Activated CD8-positive, alpha-beta memory T cell treated with anti-CD3 and anti-CD28 coated beads, Interleukin-2, amount 10 ng/mL, durations not matched to agents 7 days and 5 days (primary cell): ENCODE data around the gene ATP6V0C. TPM values are rescaled to one million over a fixed set of nuclear protein-coding genes. Genes with fewer than 3 reads are reported as not detected.

Experiments used
- ATAC-seq: fragments of 150-1000 bp; cut with Tn5 transposase; one replicate; pipeline ENCODE4 v1.10.0; 2021; ENCODE audit warnings: moderate library complexity
- CTCF ChIA-PET: fragments of 350-600 bp; sonication (Branson Sonifier 250); formaldehyde crosslinking; loops from one replicate; lab custom pipeline; 2021; ENCODE audit warnings: antibody characterized with exemption; lab: Charles Lee
- DNase-seq: peaks from one replicate; pipeline ENCODE4 v3.0.0-alpha.2; 2020
- H3K27ac Mint-ChIP-seq: one replicate; pipeline ENCODE4 v1.8.0; 2021; ENCODE audit warnings: mild to moderate bottlenecking, mixed read lengths
- H3K27me3 Mint-ChIP-seq: one replicate; pipeline ENCODE4 v1.8.0; 2021; ENCODE audit warnings: mixed read lengths
- H3K36me3 Mint-ChIP-seq: one replicate; pipeline ENCODE4 v1.8.0; 2021; ENCODE audit warnings: mild to moderate bottlenecking, mixed read lengths
- H3K4me1 Mint-ChIP-seq: one replicate; pipeline ENCODE4 v1.8.0; 2021; ENCODE audit warnings: mixed read lengths
- H3K4me3 Mint-ChIP-seq: one replicate; pipeline ENCODE4 v1.8.0; 2021; ENCODE audit warnings: mild to moderate bottlenecking, moderate library complexity, mixed read lengths
- H3K9me3 Mint-ChIP-seq: one replicate; pipeline ENCODE4 v1.8.0; 2022; ENCODE audit warnings: low read depth, mixed read lengths
- total RNA-seq, 2 experiments: library from RNA; stranded (reverse); gene quantifications; one replicate each; pipeline ENCODE4 v1.2.3, GENCODE V29; 2021

The ATP6V0C gene
- total RNA-seq, 2 experiments from 2014 or later, result 104 to 121 TPM

DNA sequence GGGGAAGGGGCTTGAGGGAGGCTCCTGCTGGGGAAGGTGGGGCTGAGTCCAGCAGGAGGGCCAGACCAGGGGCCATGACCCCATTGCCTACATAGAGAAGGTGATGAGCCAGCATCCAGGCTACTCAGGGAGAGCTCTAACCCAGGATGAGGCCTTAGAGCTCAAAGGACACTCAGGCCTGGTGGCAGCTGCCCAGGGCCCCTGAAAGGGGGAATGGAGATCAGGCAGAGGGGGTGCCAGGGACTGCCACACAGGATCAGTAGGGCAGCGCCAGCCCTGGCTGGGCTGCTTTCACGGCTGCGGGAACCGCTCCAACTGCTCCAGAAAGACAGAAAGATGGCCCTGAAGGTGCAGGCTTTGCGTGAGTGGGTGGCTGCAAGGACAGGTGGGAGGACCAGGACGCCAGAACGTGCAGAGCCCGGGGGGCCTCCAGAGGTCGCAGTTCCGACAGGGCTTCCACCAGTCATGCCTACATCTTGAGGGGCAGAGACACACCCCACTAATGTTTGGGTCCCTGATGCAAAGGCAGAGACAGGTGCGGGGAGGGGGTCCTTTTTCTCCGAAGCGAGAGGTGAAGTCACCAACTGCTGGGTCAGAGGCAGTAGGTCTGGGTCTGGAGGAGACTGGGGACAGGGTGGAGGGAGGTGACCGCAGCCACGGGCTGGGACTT, 882 bp upstream of the ATP6V0C start:
- peak overlapping the region; percentile 84 for H3K27ac Mint-ChIP-seq
- peak overlapping the region; percentile 85 for H3K4me3 Mint-ChIP-seq
- H3K9me3 Mint-ChIP-seq, result no peaks in the 10 kb centered on the region
- peaks cover 47% of the 10 kb centered on the region for H3K4me1 Mint-ChIP-seq
- H3K36me3 Mint-ChIP-seq, result peaks cover 4% of the 10 kb centered on the region
- no peaks in the 10 kb centered on the region for H3K27me3 Mint-ChIP-seq
- ATAC-seq, result no peak
- CTCF ChIA-PET, result interaction anchor here (0.6 to 2.4 kb wide), 6 partner anchors 11 to 414 kb away, joined by 3 to 13 read pairs (median 3); partner anchors contain the start of gene CCNF
- peak; percentile 54 for DNase-seq

DNA sequence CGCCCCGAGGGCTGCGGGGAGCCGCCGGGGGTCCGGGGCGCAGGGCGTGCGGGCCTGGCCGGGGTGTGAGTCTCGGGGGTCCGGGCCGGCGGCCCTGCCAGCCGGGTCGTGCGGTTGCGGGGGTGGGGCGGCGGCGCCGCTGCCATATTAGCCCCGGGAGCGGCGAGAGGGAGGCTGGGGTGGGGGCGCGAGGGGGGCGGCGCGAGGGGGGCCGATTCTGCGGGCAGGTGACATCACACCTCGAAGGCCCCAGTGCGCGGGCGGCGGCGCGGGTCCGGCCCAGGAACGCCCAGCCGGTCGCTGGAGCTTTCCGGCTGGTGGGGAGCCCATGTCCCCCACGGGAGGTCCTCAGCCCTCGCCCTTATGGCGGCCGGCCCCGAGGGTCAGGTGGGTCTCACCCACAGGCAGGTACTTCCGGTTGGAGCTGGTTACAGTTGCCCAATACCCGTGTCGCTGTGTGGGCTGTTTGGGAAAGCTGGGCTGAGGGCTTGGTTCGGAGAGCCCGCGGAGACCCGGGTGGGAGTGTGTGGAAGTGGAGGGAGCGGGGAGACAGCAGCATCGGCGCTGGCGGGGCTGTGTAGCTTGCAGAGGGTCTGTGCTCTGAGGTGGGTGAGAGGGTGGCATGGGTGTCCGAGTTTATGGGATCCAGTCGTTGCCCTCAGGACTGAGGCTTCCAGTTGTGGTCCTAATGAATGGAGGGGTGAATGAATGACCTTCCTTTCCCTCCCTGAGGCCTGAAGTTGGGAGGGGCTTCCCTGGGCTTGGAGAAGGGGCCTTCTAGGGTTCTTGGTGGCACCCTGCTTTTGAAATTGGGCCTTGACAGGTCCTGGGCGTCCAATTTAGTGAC, 804 bp downstream of the ATP6V0C start:
- ATAC-seq (peak; percentile 3), DNase-seq (peak; percentile 66)
- Mint-ChIP-seq H3K4me3 (peak overlapping the region; percentile 90), H3K27me3 (no peaks in the 10 kb centered on the region), H3K27ac (peak overlapping the region; percentile 97), H3K36me3 (peaks cover 5% of the 10 kb centered on the region), H3K4me1 (peaks cover 55% of the 10 kb centered on the region), H3K9me3 (no peaks in the 10 kb centered on the region)
- CTCF ChIA-PET, result interaction anchor here (0.7 to 2.4 kb wide), 5 partner anchors 11 to 262 kb away, joined by 3 to 13 read pairs (median 4); no protein-coding TSS in a partner anchor

DNA sequence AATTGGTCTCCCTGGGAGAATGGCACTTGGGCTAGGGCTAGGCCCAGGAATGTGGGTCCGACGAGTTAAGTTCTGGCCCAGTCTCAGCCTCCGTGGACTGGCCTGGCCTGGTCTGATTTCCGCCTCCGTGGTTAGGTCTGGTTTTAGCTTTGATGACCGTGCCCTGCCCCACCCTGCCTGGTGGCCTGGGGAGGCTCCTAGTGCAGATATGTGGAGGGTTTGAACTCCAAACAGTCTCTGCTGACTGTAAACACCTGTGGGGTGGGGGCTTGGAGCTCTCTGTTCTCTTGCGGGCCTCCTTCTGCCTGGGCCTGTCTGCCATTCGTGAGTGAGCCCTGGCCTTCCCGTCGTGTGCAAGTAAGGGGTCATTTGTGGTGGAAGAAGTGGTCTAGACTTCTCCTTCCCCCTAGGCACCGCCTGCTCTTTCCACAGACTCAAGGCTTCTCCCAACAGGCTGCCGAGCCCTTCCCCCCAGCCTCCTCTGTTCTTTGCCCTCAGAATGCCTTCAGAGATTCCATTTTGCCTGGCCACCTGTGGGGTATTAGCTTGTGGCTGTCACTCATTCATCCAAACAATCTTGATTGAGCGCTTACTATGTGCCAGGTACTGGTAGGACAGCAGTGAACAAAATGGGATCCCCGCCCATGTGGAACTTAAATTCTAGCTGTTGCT, 1.6 kb downstream of the ATP6V0C start:
- no peak for ATAC-seq
- CTCF ChIA-PET, result interaction anchor here (0.7 to 2.4 kb wide), 2 partner anchors 14 to 18 kb away, joined by 4 to 13 read pairs; no protein-coding TSS in a partner anchor
- Mint-ChIP-seq H3K27ac (peak overlapping the region; percentile 97), H3K4me1 (peaks cover 54% of the 10 kb centered on the region), H3K27me3 (no peaks in the 10 kb centered on the region), H3K4me3 (peak overlapping the region; percentile 90), H3K9me3 (no peaks in the 10 kb centered on the region), H3K36me3 (peaks cover 9% of the 10 kb centered on the region)
- DNase-seq, result no peak

DNA sequence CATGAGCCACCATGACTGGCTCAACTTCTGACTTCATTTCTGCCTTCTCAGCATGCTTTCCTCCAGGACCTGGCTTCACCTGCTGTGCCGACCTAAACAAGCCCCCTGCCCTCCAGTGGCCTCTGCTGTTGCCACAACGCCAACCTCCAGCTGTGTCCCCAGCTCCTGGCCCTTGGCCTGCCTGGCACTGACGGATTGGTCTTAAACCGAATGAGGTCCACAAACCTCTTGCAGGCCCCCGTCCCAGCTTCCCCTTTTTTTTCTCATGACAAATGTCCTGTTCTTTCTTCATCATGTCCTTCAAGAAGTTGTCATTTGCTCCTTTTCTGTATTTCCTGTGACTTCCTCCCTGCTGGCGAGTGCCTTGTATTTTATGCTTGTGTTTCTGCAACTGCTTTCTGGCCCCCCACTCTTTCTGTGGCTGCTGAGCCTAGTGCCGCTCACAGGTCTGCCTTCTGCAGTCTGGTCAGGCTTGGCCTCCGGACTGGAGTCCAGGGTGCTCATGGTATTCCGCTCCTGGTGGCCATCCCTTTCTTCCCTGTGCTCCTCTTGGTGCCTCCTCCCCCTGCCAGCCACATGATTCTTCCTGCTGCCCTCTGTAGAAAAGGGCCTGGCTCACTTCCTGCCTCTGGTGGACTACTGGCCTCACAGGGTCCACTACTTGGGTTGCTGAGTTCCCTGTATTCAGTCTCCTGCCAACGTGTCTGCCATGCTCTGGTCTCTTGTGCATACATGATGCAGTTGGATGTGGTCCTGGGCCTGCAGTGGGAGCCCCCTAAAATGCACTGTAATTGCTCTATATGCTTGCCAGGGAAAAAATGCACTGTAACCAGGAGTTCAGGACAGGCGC, 2.9 kb downstream of the ATP6V0C start:
- peaks cover 62% of the 10 kb centered on the region for H3K4me1 Mint-ChIP-seq
- no peaks in the 10 kb centered on the region for H3K9me3 Mint-ChIP-seq
- CTCF ChIA-PET, result no interaction called here
- H3K27me3 Mint-ChIP-seq, result no peaks in the 10 kb centered on the region
- DNase-seq (no peak), ATAC-seq (no peak)
- peak overlapping the region; percentile 76 for H3K27ac Mint-ChIP-seq
- H3K36me3 Mint-ChIP-seq, result peaks cover 9% of the 10 kb centered on the region
- peak overlapping the region; percentile 36 for H3K4me3 Mint-ChIP-seq

DNA sequence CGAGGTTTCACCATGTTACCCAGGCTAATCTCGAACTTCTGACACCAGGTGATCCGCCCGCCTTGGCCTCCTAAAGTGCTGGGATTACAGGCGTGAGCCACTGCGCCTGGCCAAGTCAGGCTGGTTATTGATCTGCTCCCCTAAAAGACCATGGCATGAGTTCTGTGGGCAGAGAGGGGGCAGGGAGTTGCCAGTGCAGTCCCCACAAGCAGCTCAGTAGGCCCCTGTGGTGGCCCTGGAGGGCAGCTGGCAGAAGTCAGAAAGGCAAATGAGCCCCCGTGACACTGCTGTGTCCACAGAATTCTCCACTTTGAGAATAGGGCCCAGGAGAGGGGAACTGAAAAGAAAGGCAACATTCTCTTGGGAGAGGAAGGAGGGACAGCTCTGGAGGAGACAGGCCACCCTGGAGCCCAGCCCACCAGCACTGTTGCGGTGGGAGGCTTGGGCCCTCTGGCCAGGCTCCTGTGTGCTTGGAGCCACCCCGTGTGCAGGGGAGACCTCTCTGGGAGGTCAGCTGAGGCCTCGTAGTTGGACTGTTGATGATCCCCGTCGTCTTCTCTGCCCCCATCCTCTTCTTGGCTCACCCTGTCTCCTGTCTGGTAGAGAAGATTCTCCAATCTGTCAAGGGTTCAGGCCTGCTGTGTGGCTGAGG, 4.3 kb downstream of the ATP6V0C start:
- H3K4me3 Mint-ChIP-seq, result no peak overlapping the region
- no peak for DNase-seq
- CTCF ChIA-PET, result interaction anchor here (1.7 kb wide), 1 partner anchor 17 kb away, joined by 7 read pairs; no protein-coding TSS in a partner anchor
- no peak for ATAC-seq
- H3K36me3 Mint-ChIP-seq, result peaks cover 9% of the 10 kb centered on the region
- no peaks in the 10 kb centered on the region for H3K9me3 Mint-ChIP-seq
- H3K27me3 Mint-ChIP-seq, result no peaks in the 10 kb centered on the region
- H3K27ac Mint-ChIP-seq, result peak overlapping the region; percentile 24
- H3K4me1 Mint-ChIP-seq, result peaks cover 55% of the 10 kb centered on the region

DNA sequence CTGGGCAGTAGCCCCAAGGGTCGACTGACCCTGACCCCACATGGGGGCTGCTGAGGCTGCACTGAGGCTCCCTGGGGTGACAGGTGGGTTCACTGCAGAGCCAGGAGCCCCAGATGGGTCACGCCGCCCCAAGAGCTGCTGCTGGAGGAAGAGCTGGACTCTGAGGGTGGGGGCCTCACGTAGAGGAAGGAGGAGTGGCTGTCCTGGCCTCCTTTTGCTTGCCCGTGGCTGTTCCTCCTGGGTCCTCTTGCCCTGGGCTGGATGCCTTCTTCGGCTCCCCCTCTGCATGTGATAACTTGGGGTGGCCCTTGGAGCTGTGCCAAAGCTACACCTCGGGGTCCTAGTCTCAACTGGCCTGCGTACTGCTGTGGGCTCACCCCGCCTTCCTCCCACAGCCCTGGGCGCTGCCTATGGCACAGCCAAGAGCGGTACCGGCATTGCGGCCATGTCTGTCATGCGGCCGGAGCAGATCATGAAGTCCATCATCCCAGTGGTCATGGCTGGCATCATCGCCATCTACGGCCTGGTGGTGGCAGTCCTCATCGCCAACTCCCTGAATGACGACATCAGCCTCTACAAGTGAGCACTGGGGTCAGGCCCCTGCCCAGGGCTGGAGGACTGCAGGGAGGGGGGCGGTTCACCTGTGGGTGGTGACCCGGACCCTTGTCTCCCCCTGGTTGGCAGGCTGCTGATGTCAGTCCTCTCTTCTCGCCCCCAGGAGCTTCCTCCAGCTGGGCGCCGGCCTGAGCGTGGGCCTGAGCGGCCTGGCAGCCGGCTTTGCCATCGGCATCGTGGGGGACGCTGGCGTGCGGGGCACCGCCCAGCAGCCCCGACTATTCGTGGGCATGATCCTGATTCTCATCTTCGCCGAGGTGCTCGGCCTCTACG, 5.3 kb downstream of the ATP6V0C start:
- no peaks in the 10 kb centered on the region for H3K27me3 Mint-ChIP-seq
- ATAC-seq, result no peak
- H3K36me3 Mint-ChIP-seq, result peaks cover 9% of the 10 kb centered on the region
- H3K9me3 Mint-ChIP-seq, result no peaks in the 10 kb centered on the region
- H3K4me3 Mint-ChIP-seq, result peak overlapping the region; percentile 82
- peaks cover 52% of the 10 kb centered on the region for H3K4me1 Mint-ChIP-seq
- CTCF ChIA-PET, result interaction anchor here (1.7 kb wide), 1 partner anchor 18 kb away, joined by 7 read pairs; no protein-coding TSS in a partner anchor
- DNase-seq, result no peak
- peak overlapping the region; percentile 84 for H3K27ac Mint-ChIP-seq

DNA sequence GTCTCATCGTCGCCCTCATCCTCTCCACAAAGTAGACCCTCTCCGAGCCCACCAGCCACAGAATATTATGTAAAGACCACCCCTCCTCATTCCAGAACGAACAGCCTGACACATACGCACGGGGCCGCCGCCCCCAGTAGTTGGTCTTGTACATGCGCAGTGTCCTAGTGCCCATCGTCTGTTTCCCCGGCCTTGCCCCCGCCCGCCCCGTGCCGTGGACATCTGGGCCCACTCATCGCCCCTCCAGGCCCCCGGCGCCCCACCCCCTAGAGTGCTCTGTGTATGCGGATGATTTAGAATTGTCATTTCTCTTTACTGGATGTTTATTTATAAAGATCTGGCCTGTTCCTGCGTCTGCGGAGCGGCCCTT, 5.9 kb downstream of the ATP6V0C start:
- Mint-ChIP-seq H3K27ac (peak overlapping the region; percentile 84), H3K9me3 (no peaks in the 10 kb centered on the region), H3K27me3 (no peaks in the 10 kb centered on the region), H3K4me3 (peak overlapping the region; percentile 82), H3K4me1 (peaks cover 50% of the 10 kb centered on the region), H3K36me3 (peaks cover 10% of the 10 kb centered on the region)
- DNase-seq, result no peak
- ATAC-seq, result no peak
- CTCF ChIA-PET, result interaction anchor here (1.5 to 1.6 kb wide), 2 partner anchors 18 to 89 kb away, joined by 6 read pairs; no protein-coding TSS in a partner anchor

DNA sequence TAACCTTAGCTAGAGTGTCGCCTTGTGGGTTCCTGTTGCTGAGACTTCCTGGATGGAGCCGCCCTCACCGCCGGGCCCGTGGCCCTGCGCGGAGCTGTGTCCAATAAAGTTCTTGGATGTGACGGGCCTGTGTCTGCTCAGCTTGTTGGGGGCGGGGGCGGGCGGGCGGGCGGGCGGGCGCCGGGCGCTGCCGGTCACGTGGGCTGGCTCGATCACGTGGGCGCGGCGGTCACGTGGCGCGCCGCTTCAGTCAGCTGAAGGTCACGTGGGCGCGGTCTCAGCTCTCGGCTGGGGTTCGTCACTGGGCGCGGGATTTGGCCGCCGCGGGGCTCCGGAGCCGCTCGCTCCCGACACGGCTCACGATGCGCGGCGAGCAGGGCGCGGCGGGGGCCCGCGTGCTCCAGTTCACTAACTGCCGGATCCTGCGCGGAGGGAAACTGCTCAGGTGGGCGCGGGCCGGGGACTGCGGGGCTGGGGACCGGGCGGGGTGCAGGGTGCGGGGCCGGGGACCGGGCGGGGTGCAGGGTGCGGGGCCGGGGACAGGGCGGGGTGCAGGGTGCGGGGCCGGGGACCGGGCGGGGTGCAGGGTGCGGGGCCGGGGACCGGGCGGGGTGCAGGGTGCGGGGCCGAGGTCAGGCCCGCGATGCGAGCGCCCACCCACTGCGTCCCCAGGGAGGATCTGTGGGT, 6.5 kb downstream of the ATP6V0C start, which contains the start of gene AMDHD2:
Gene AMDHD2, plus strand, starts transcription at position 275 of the 687 bp plus-strand sequence. Its CDS starts 88 bp downstream, at position 363.
- ATAC-seq (peak; percentile 64), DNase-seq (peak; percentile 92)
- H3K27me3 Mint-ChIP-seq, result no peaks in the 10 kb centered on the region
- CTCF ChIA-PET, result interaction anchor here (0.8 to 1.6 kb wide), 4 partner anchors 11 to 90 kb away, joined by 3 to 7 read pairs (median 6); partner anchors contain the start of gene CEMP1
- peak within 1 kb of the TSS; percentile 95 for H3K27ac Mint-ChIP-seq
- H3K36me3 Mint-ChIP-seq, result peaks cover 12% of the 10 kb centered on the region
- peaks cover 46% of the 10 kb centered on the region for H3K4me1 Mint-ChIP-seq
- peak within 1 kb of the TSS; percentile 82 for H3K4me3 Mint-ChIP-seq
- H3K9me3 Mint-ChIP-seq, result no peaks in the 10 kb centered on the region

DNA sequence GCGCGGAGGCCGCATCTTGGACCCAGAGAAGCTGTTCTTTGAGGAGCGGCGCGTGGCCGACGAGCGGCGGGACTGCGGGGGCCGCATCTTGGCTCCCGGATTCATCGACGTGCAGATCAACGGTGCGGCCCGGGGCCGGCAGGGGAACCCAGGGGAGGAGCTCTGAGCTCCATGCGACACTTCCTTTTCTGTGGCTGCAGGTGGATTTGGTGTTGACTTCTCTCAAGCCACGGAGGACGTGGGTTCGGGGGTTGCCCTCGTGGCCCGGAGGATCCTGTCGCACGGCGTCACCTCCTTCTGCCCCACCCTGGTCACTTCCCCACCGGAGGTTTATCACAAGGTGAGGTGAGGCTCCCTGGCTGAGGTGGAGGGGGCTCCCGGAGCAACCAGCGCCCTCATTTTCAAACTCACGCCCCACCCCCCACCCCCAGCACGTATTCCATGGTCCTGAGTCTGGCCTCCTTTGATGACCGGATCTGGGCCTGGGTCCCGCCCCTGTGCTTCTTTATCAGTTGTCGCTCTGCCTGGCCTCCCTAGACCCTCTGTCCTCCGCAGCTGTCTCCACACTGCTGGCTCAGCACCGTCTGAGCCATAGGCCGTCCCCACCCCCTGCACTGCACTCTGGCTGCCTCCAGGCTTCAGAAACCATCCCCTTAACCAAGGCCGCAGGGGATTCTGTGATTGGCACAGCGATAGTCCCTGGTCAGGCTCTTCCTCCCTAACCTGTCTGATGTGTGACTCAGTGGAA, 7.2 kb downstream of the ATP6V0C start:
- ATAC-seq, result peak; percentile 56

DNA sequence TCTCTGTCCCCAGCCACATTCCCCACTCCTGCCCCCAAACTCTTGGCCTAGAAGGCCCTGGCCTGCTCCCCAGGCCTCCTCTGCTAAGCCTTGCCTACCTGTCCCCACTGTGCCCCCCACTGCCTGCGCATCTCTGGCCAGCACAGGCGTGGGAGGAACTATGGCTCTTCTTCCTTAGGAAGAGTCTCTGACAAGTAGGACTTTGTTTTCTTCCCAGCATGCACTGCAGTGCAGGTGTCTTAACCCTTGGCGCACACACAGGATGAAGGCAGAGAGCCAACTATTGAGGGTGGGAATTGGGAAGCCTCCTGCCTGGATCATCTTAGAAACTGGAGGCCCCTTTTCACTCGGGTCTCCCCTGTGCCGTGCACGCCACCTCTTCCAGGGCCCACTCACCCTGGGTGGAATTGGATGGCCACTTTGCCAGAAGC, 10.1 kb downstream of the ATP6V0C start:
- no peaks in the 10 kb centered on the region for H3K27me3 Mint-ChIP-seq
- H3K9me3 Mint-ChIP-seq, result no peaks in the 10 kb centered on the region
- DNase-seq (no peak), ATAC-seq (no peak)
- peaks cover 19% of the 10 kb centered on the region for H3K4me1 Mint-ChIP-seq
- H3K36me3 Mint-ChIP-seq, result peaks cover 12% of the 10 kb centered on the region
- CTCF ChIA-PET, result no interaction called here
- H3K27ac Mint-ChIP-seq, result no peak overlapping the region
- no peak overlapping the region for H3K4me3 Mint-ChIP-seq

More for the DNA sequence above, 7.2 kb downstream of the ATP6V0C start:
- peak overlapping the region; percentile 82 for H3K4me3 Mint-ChIP-seq
- peaks cover 14% of the 10 kb centered on the region for H3K36me3 Mint-ChIP-seq
- CTCF ChIA-PET, result interaction anchor here (0.8 to 1.6 kb wide), 4 partner anchors 10 to 91 kb away, joined by 3 to 7 read pairs (median 6); partner anchors contain the start of gene CEMP1
- H3K27me3 Mint-ChIP-seq, result no peaks in the 10 kb centered on the region
- peak; percentile 81 for DNase-seq
- peak overlapping the region; percentile 95 for H3K27ac Mint-ChIP-seq
- H3K9me3 Mint-ChIP-seq, result no peaks in the 10 kb centered on the region
- peaks cover 38% of the 10 kb centered on the region for H3K4me1 Mint-ChIP-seq
